Effector CD4-positive, alpha-beta T cell (primary cell): ENCODE data around the gene KDM5A.

Source experiments
- DNase-seq: peaks from one replicate; pipeline ENCODE4 v3.0.0-alpha.2; 2020

KDM5A gene

GRCh38 chr12:271161-271560, 118.0 kb downstream of the KDM5A start:
- no peak for DNase-seq

- DNase-seq = no peak
Observed at GRCh38 chr12:269191-269590, 119.9 kb downstream of the KDM5A start.

- DNase-seq = no peak
Observed at GRCh38 chr12:268483-268840, 120.7 kb downstream of the KDM5A start.

- DNase-seq = no peak
Observed at GRCh38 chr12:267581-268482, 121.3 kb downstream of the KDM5A start.

GRCh38 chr12:265096-265495, 124.0 kb downstream of the KDM5A start:
- DNase-seq = no peak

- no peak for DNase-seq
Observed at GRCh38 chr12:264269-264668, 124.9 kb downstream of the KDM5A start.

- DNase-seq = no peak
Observed at GRCh38 chr12:263574-263973, 125.5 kb downstream of the KDM5A start.

GRCh38 chr12:262817-263216, 126.3 kb downstream of the KDM5A start, which contains the start of gene SLC6A13:
TSS of gene SLC6A13 (minus strand) at chr12:262836. CDS start at chr12:260052, 2,784 bp downstream.
- DNase-seq = no peak

GRCh38 chr12:262113-262512, 127.0 kb downstream of the KDM5A start:
- DNase-seq = no peak

GRCh38 chr12:257521-258321, 131.4 kb downstream of the KDM5A start:
- no peak for DNase-seq

- no peak for DNase-seq
Observed at GRCh38 chr12:256958-257357, 132.2 kb downstream of the KDM5A start.

GRCh38 chr12:256225-256624, 132.9 kb downstream of the KDM5A start:
- no peak for DNase-seq

GRCh38 chr12:254912-255311, 134.2 kb downstream of the KDM5A start:
- no peak for DNase-seq

GRCh38 chr12:254039-254438, 135.1 kb downstream of the KDM5A start:
- no peak for DNase-seq

GRCh38 chr12:253116-253831, 135.8 kb downstream of the KDM5A start:
- no peak for DNase-seq

GRCh38 chr12:252636-253035, 136.5 kb downstream of the KDM5A start:
- DNase-seq = no peak

- no peak for DNase-seq
Observed at GRCh38 chr12:247271-247670, 141.8 kb downstream of the KDM5A start.

GRCh38 chr12:243381-243780, 145.7 kb downstream of the KDM5A start:
- DNase-seq = no peak

- no peak for DNase-seq
Observed at GRCh38 chr12:242496-242895, 146.6 kb downstream of the KDM5A start.

- DNase-seq = no peak
Observed at GRCh38 chr12:241266-241665, 147.9 kb downstream of the KDM5A start.

- DNase-seq = no peak
Observed at GRCh38 chr12:240566-240965, 148.6 kb downstream of the KDM5A start.

- DNase-seq = no peak
Observed at GRCh38 chr12:238736-239398, 150.3 kb downstream of the KDM5A start.

- no peak for DNase-seq
Observed at GRCh38 chr12:238116-238515, 151.0 kb downstream of the KDM5A start.
